HEK293 (cell line): ENCODE data around the gene PIK3R1.
A peak's percentile ranks its signal among the peaks of the same experiment; 100 is the strongest.

Source experiments
- GFI1B ChIP-seq: fragments of 450-650 bp; formaldehyde crosslinking; IDR thresholded peaks from 2 replicates; pipeline ENCODE4 v1.5.1; 2016; ENCODE audit warnings: missing biosample characterization, missing genetic modification characterization
- HOXA7 ChIP-seq: sonication (generic); formaldehyde crosslinking; IDR thresholded peaks from 2 replicates; pipeline ENCODE4 v1.8.1; 2022; ENCODE audit warnings: missing genetic modification reagents, borderline replicate concordance
- IKZF3 ChIP-seq: fragments of 450-650 bp; IDR thresholded peaks from 2 replicates; pipeline ENCODE4 v1.5.0; 2018; ENCODE audit warnings: missing biosample characterization, mild to moderate bottlenecking, missing genetic modification characterization, moderate library complexity
- OVOL3 ChIP-seq: fragments of 450-650 bp; formaldehyde crosslinking; IDR thresholded peaks from 2 replicates; pipeline ENCODE4 v1.5.1; 2016; ENCODE audit warnings: missing biosample characterization, missing genetic modification characterization
- PRDM10 ChIP-seq: fragments of 450-650 bp; formaldehyde crosslinking; IDR thresholded peaks from 2 replicates; pipeline ENCODE4 v1.5.1; 2016; ENCODE audit warnings: missing biosample characterization, missing genetic modification characterization
- SCRT2 ChIP-seq: fragments of 450-650 bp; formaldehyde crosslinking; IDR thresholded peaks from 2 replicates; pipeline ENCODE4 v1.5.1; 2016; ENCODE audit warnings: missing biosample characterization, missing genetic modification characterization
- ZBTB26 ChIP-seq: fragments of 450-650 bp; formaldehyde crosslinking; optimal IDR thresholded peaks from 2 replicates; pipeline ENCODE3; 2016; ENCODE audit warnings: missing biosample characterization, mild to moderate bottlenecking, missing genetic modification characterization
- ZBTB8A ChIP-seq: fragments of 450-650 bp; formaldehyde crosslinking; IDR thresholded peaks from 2 replicates; pipeline ENCODE4 v1.5.1; 2016; ENCODE audit warnings: missing biosample characterization, missing genetic modification characterization
- ZFHX2 ChIP-seq: fragments of 450-650 bp; formaldehyde crosslinking; conservative IDR thresholded peaks from 2 replicates; pipeline ENCODE4 v1.5.1; 2016; ENCODE audit warnings: missing biosample characterization, missing genetic modification characterization
- ZNF148 ChIP-seq: fragments of 450-650 bp; formaldehyde crosslinking; IDR thresholded peaks from 2 replicates; pipeline ENCODE4 v1.5.0; 2017; ENCODE audit warnings: missing biosample characterization, missing genetic modification characterization, borderline replicate concordance
- ZNF175 ChIP-seq: fragments of 450-650 bp; formaldehyde crosslinking; IDR thresholded peaks from 2 replicates; pipeline ENCODE4 v1.5.1; 2016; ENCODE audit warnings: missing biosample characterization, missing genetic modification characterization
- ZNF202 ChIP-seq: fragments of 450-650 bp; formaldehyde crosslinking; IDR thresholded peaks from 2 replicates; pipeline ENCODE4 v1.5.1; 2016; ENCODE audit warnings: missing biosample characterization, missing genetic modification characterization, borderline replicate concordance
- ZNF223 ChIP-seq: fragments of 450-650 bp; formaldehyde crosslinking; IDR thresholded peaks from 2 replicates; pipeline ENCODE4 v1.5.1; 2016; ENCODE audit warnings: missing biosample characterization, missing genetic modification characterization
- ZNF248 ChIP-seq: fragments of 450-650 bp; formaldehyde crosslinking; IDR thresholded peaks from 2 replicates; pipeline ENCODE4 v1.5.1; 2017; ENCODE audit warnings: missing biosample characterization, missing genetic modification characterization
- ZNF26 ChIP-seq: fragments of 450-650 bp; formaldehyde crosslinking; IDR thresholded peaks from 2 replicates; pipeline ENCODE4 v1.5.1; 2016; ENCODE audit warnings: missing biosample characterization, missing genetic modification characterization
- ZNF302 ChIP-seq: fragments of 450-650 bp; formaldehyde crosslinking; IDR thresholded peaks from 2 replicates; pipeline ENCODE4 v1.5.1; 2016; ENCODE audit warnings: missing biosample characterization, missing genetic modification characterization, low read depth
- ZNF335 ChIP-seq: fragments of 450-650 bp; formaldehyde crosslinking; conservative IDR thresholded peaks from 2 replicates; pipeline ENCODE4 v1.5.1; 2016; ENCODE audit warnings: missing biosample characterization, missing genetic modification characterization
- ZNF350 ChIP-seq: fragments of 450-650 bp; formaldehyde crosslinking; IDR thresholded peaks from 2 replicates; pipeline ENCODE4 v1.5.0; 2017; ENCODE audit warnings: missing biosample characterization, mild to moderate bottlenecking, missing genetic modification characterization
- ZNF449 ChIP-seq: fragments of 450-650 bp; formaldehyde crosslinking; IDR thresholded peaks from 2 replicates; pipeline ENCODE4 v1.5.1; 2017; ENCODE audit warnings: missing biosample characterization, mild to moderate bottlenecking, missing genetic modification characterization, moderate library complexity
- ZNF473 ChIP-seq: fragments of 450-650 bp; formaldehyde crosslinking; IDR thresholded peaks from 2 replicates; pipeline ENCODE4 v1.5.1; 2017; ENCODE audit warnings: missing biosample characterization, missing genetic modification characterization
- ZNF488 ChIP-seq: fragments of 450-650 bp; formaldehyde crosslinking; IDR thresholded peaks from 2 replicates; pipeline ENCODE4 v1.5.1; 2016; ENCODE audit warnings: missing biosample characterization, missing genetic modification characterization
- ZNF610 ChIP-seq: fragments of 450-650 bp; formaldehyde crosslinking; IDR thresholded peaks from 2 replicates; pipeline ENCODE4 v1.5.1; 2016; ENCODE audit warnings: missing biosample characterization, missing genetic modification characterization, borderline replicate concordance
- ZNF621 ChIP-seq: fragments of 450-650 bp; formaldehyde crosslinking; IDR thresholded peaks from 2 replicates; pipeline ENCODE4 v1.5.1; 2017; ENCODE audit warnings: missing biosample characterization, missing genetic modification characterization
- ZNF654 ChIP-seq: fragments of 450-650 bp; formaldehyde crosslinking; IDR thresholded peaks from 2 replicates; pipeline ENCODE4 v1.5.1; 2016; ENCODE audit warnings: low read depth, missing biosample characterization, missing genetic modification characterization
- ZNF677 ChIP-seq: fragments of 450-650 bp; IDR thresholded peaks from 2 replicates; pipeline ENCODE4 v1.5.0; 2018; ENCODE audit warnings: missing biosample characterization, mild to moderate bottlenecking, missing genetic modification characterization, moderate library complexity
- ZNF747 ChIP-seq: fragments of 450-650 bp; formaldehyde crosslinking; IDR thresholded peaks from 2 replicates; pipeline ENCODE4 v1.5.1; 2016; ENCODE audit warnings: missing biosample characterization, missing genetic modification characterization
- ZNF792 ChIP-seq: fragments of 450-650 bp; formaldehyde crosslinking; IDR thresholded peaks from 2 replicates; pipeline ENCODE4 v1.5.1; 2016; ENCODE audit warnings: missing biosample characterization, missing genetic modification characterization
- ZSCAN16 ChIP-seq: fragments of 450-650 bp; formaldehyde crosslinking; IDR thresholded peaks from 2 replicates; pipeline ENCODE4 v1.5.1; 2016; ENCODE audit warnings: missing biosample characterization, missing genetic modification characterization
- ZSCAN5A ChIP-seq: fragments of 450-650 bp; formaldehyde crosslinking; IDR thresholded peaks from 2 replicates; pipeline ENCODE4 v1.5.1; 2016; ENCODE audit warnings: missing biosample characterization, missing genetic modification characterization

The PIK3R1 gene

GRCh38 chr5:68215898-68216244, 315 bp downstream of the PIK3R1 start (continued):
- TF ChIP-seq ZNF202 (tag by site-specific recombination) (no peak), IKZF3 (tag by site-specific recombination) (no peak; the same call in 1 of the 2 replicates), ZNF248 (tag by site-specific recombination) (no peak), ZNF175 (tag by site-specific recombination) (no peak), ZSCAN16 (tag by site-specific recombination) (0 out of 2 replicates have a peak, but pooled peaks have one; percentile 10), ZNF302 (tag by site-specific recombination) (no peak), ZNF335 (tag by site-specific recombination) (no peak), GFI1B (tag by site-specific recombination) (no peak), ZNF677 (no peak), ZNF610 (tag by site-specific recombination) (peak; percentile 56; the same call in 1 of the 2 replicates), ZNF449 (tag by site-specific recombination) (peak; percentile 65; the same call in 1 of the 2 replicates), ZNF792 (tag by site-specific recombination) (no peak), OVOL3 (tag by site-specific recombination) (no peak), ZSCAN5A (tag by site-specific recombination) (peak; percentile 75), ZNF223 (tag by site-specific recombination) (no peak), PRDM10 (tag by site-specific recombination) (peak; percentile 96), ZBTB8A (tag by site-specific recombination) (no peak), ZNF473 (tag by site-specific recombination) (no peak), ZFHX2 (0 out of 2 replicates have a peak, but pooled peaks have one; percentile 23), ZNF148 (tag by site-specific recombination) (no peak), ZBTB26 (tag by site-specific recombination) (no peak), ZNF488 (tag by site-specific recombination) (no peak), SCRT2 (tag by site-specific recombination) (no peak), ZNF26 (tag by site-specific recombination) (no peak), ZNF654 (tag by site-specific recombination) (no peak), ZNF747 (tag by site-specific recombination) (no peak), ZNF350 (no peak), ZNF621 (tag by site-specific recombination) (no peak), HOXA7 (CRISPR knock-in tag) (no peak)
